Glutamatergic neuron (in vitro differentiated cells): ENCODE data around the gene IRS2. TPM values are rescaled to one million over a fixed set of nuclear protein-coding genes. Genes with fewer than 3 reads are reported as not detected.

Source experiments
- DNase-seq: peaks from one replicate; pipeline ENCODE4 v3.0.0; 2022
- H3K27ac Mint-ChIP-seq: one replicate; pipeline ENCODE4 v1.8.0; 2020; ENCODE audit warnings: mild to moderate bottlenecking, mixed read lengths, inconsistent platforms; ENCODE audit not compliant: unreplicated experiment
- H3K27me3 Mint-ChIP-seq: one replicate; pipeline ENCODE4 v1.8.0; 2020; ENCODE audit warnings: mild to moderate bottlenecking, moderate library complexity, mixed read lengths, inconsistent platforms; ENCODE audit not compliant: unreplicated experiment
- H3K36me3 Mint-ChIP-seq: one replicate; pipeline ENCODE4 v1.8.0; 2020; ENCODE audit warnings: mild to moderate bottlenecking, mixed read lengths, inconsistent platforms; ENCODE audit not compliant: unreplicated experiment
- H3K4me1 Mint-ChIP-seq: one replicate; pipeline ENCODE4 v1.8.0; 2020; ENCODE audit warnings: mild to moderate bottlenecking, low read depth, mixed read lengths, inconsistent platforms; ENCODE audit not compliant: unreplicated experiment
- H3K4me3 Mint-ChIP-seq: one replicate; pipeline ENCODE4 v1.8.0; 2020; ENCODE audit warnings: mild to moderate bottlenecking, mixed read lengths, inconsistent platforms; ENCODE audit not compliant: unreplicated experiment
- H3K9me3 Mint-ChIP-seq: one replicate; pipeline ENCODE4 v1.8.0; 2020; ENCODE audit warnings: mild to moderate bottlenecking, moderate library complexity, mixed read lengths, inconsistent platforms; ENCODE audit not compliant: unreplicated experiment
- CTCF ChIP-seq: fragments of 200-600 bp; sonication (generic); IDR thresholded peaks from one replicate; pipeline ENCODE4 v1.5.0; 2021; ENCODE audit not compliant: partially characterized antibody, unreplicated experiment
- total RNA-seq: library from RNA; stranded (reverse); fragmentation: NEBNext Ultra II Directional; extraction: Animal tissue kit (Norgen Biotek cat#: 25700); gene quantifications from one replicate; pipeline ENCODE4 v1.2.1, GENCODE V29; 2021; ENCODE audit not compliant: unreplicated experiment

Gene IRS2
- total RNA-seq, 1 donor from 2014 or later, result 27.0 TPM

GRCh38 chr13:109758937-109759480 lies 27.4 kb downstream of the IRS2 start:
- H3K4me1 Mint-ChIP-seq, result peaks cover 50% of the 10 kb centered on the region
- H3K36me3 Mint-ChIP-seq, result peaks cover 9% of the 10 kb centered on the region
- H3K9me3 Mint-ChIP-seq, result no peaks in the 10 kb centered on the region
- DNase-seq, result no peak
- no peak overlapping the region for H3K27ac Mint-ChIP-seq
- H3K27me3 Mint-ChIP-seq, result no peaks in the 10 kb centered on the region
- TF ChIP-seq CTCF, result no peak
- no peak overlapping the region for H3K4me3 Mint-ChIP-seq

- no peaks in the 10 kb centered on the region for H3K27me3 Mint-ChIP-seq
- H3K27ac Mint-ChIP-seq, result no peak overlapping the region
- peaks cover 31% of the 10 kb centered on the region for H3K4me1 Mint-ChIP-seq
- TF ChIP-seq CTCF, result no peak
- H3K36me3 Mint-ChIP-seq, result peaks cover 9% of the 10 kb centered on the region
- no peak overlapping the region for H3K4me3 Mint-ChIP-seq
- no peak for DNase-seq
- peaks cover 3% of the 10 kb centered on the region for H3K9me3 Mint-ChIP-seq
Observed at GRCh38 chr13:109756778-109757177, 29.6 kb downstream of the IRS2 start.

GRCh38 chr13:109755997-109756396 lies 30.4 kb downstream of the IRS2 start:
- Mint-ChIP-seq H3K36me3 (peaks cover 9% of the 10 kb centered on the region), H3K9me3 (peaks cover 5% of the 10 kb centered on the region), H3K4me3 (no peak overlapping the region), H3K27ac (no peak overlapping the region), H3K27me3 (no peaks in the 10 kb centered on the region), H3K4me1 (peaks cover 28% of the 10 kb centered on the region)
- TF ChIP-seq CTCF, result no peak
- DNase-seq, result no peak

- TF ChIP-seq CTCF, result no peak
- no peak overlapping the region for H3K27ac Mint-ChIP-seq
- DNase-seq, result no peak
- no peak overlapping the region for H3K4me3 Mint-ChIP-seq
- H3K27me3 Mint-ChIP-seq, result no peaks in the 10 kb centered on the region
- H3K4me1 Mint-ChIP-seq, result peaks cover 26% of the 10 kb centered on the region
- peaks cover 9% of the 10 kb centered on the region for H3K36me3 Mint-ChIP-seq
- H3K9me3 Mint-ChIP-seq, result peaks cover 5% of the 10 kb centered on the region
Observed at GRCh38 chr13:109755551-109755950, 30.8 kb downstream of the IRS2 start.

GRCh38 chr13:109751477-109751876 lies 34.9 kb downstream of the IRS2 start:
- no peak for TF ChIP-seq CTCF
- Mint-ChIP-seq H3K4me3 (no peak overlapping the region), H3K36me3 (peaks cover 2% of the 10 kb centered on the region), H3K9me3 (peaks cover 7% of the 10 kb centered on the region), H3K27me3 (no peaks in the 10 kb centered on the region), H3K4me1 (peaks cover 21% of the 10 kb centered on the region), H3K27ac (no peak overlapping the region)
- DNase-seq, result no peak
